ENCODE results near the gene PATL1.
"Not testable (repeated sequence)": the region's sequence is repeated elsewhere in the genome, so short reads cannot be mapped to it uniquely, and the experiment has no call there.

The PATL1 gene

GRCh38 chr11:59668950-59669610 lies at the start of gene PATL1:
TSS of gene PATL1 (minus strand) at chr11:59669037. CDS start at chr11:59668895, 142 bp downstream.
- DNase-seq (ENCODE audit: low spot score), result peak; percentile 99

GRCh38 chr11:59716051-59716450 lies 47.2 kb upstream of the PATL1 start:
- DNase-seq (ENCODE audit: low spot score), result no peak

- no peak for DNase-seq (ENCODE audit: low spot score)
Observed at GRCh38 chr11:59713745-59714144, 44.9 kb upstream of the PATL1 start, which contains the start of gene OR10V1. TSS of gene OR10V1 (minus strand) at chr11:59713845. CDS start at chr11:59713845, 0 bp downstream.

- no peak for DNase-seq (ENCODE audit: low spot score)
Observed at GRCh38 chr11:59710136-59710847, 41.5 kb upstream of the PATL1 start.

- DNase-seq (ENCODE audit: low spot score), result no peak
Observed at GRCh38 chr11:59708537-59708936, 39.7 kb upstream of the PATL1 start.

GRCh38 chr11:59707371-59707770 lies 38.5 kb upstream of the PATL1 start:
- DNase-seq (ENCODE audit: low spot score), result no peak

- DNase-seq (ENCODE audit: low spot score), result no peak
Observed at GRCh38 chr11:59706518-59707285, 37.9 kb upstream of the PATL1 start.

- DNase-seq (ENCODE audit: low spot score), result no peak
Observed at GRCh38 chr11:59705294-59705693, 36.5 kb upstream of the PATL1 start.

- not testable (repeated sequence) for DNase-seq (ENCODE audit: low spot score)
Observed at GRCh38 chr11:59703515-59703914, 34.7 kb upstream of the PATL1 start.

- not testable (repeated sequence) for DNase-seq (ENCODE audit: low spot score)
Observed at GRCh38 chr11:59700157-59700556, 31.3 kb upstream of the PATL1 start.

- DNase-seq (ENCODE audit: low spot score), result no peak
Observed at GRCh38 chr11:59698506-59698905, 29.7 kb upstream of the PATL1 start.

- DNase-seq (ENCODE audit: low spot score), result no peak
Observed at GRCh38 chr11:59692915-59693314, 24.1 kb upstream of the PATL1 start.

GRCh38 chr11:59691156-59691555 lies 22.3 kb upstream of the PATL1 start:
- DNase-seq (ENCODE audit: low spot score), result no peak

- no peak for DNase-seq (ENCODE audit: low spot score)
Observed at GRCh38 chr11:59689015-59689414, 20.2 kb upstream of the PATL1 start.

GRCh38 chr11:59681260-59681725 lies 12.5 kb upstream of the PATL1 start:
- not testable (repeated sequence) for DNase-seq (ENCODE audit: low spot score)

GRCh38 chr11:59680287-59681154 lies 11.7 kb upstream of the PATL1 start:
- DNase-seq (ENCODE audit: low spot score), result peak; percentile 73

GRCh38 chr11:59679347-59679746 lies 10.5 kb upstream of the PATL1 start:
- DNase-seq (ENCODE audit: low spot score), result no peak

- DNase-seq (ENCODE audit: low spot score), result no peak
Observed at GRCh38 chr11:59678813-59679165, 10.0 kb upstream of the PATL1 start.

- DNase-seq (ENCODE audit: low spot score), result no peak
Observed at GRCh38 chr11:59678118-59678812, 9.4 kb upstream of the PATL1 start.

- DNase-seq (ENCODE audit: low spot score), result no peak
Observed at GRCh38 chr11:59676205-59676604, 7.4 kb upstream of the PATL1 start.

- DNase-seq (ENCODE audit: low spot score), result no peak
Observed at GRCh38 chr11:59674291-59674690, 5.5 kb upstream of the PATL1 start.
